ENCODE data around the gene TMEM132C.

DNA sequence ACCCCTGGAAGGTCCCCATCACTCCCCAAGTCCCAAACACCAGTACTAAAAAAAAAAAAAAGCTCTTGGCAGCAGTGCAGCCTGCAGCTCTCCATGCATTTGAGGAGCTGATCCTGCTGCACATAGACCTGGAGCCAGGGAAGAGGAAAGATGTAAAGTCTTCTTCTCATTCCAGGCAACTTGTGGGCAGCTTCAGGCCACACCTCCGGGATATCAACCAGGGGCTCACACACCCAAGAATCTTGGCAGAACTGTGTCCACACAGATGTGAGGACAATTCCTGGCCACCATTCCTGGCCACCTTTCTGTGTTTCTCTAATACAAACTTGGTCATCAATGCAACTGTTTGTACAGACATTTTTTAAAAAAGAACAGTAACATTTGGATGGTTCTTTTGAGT lies 72.7 kb downstream of the TMEM132C start:
- TF ChIP-seq, protein P1, sequence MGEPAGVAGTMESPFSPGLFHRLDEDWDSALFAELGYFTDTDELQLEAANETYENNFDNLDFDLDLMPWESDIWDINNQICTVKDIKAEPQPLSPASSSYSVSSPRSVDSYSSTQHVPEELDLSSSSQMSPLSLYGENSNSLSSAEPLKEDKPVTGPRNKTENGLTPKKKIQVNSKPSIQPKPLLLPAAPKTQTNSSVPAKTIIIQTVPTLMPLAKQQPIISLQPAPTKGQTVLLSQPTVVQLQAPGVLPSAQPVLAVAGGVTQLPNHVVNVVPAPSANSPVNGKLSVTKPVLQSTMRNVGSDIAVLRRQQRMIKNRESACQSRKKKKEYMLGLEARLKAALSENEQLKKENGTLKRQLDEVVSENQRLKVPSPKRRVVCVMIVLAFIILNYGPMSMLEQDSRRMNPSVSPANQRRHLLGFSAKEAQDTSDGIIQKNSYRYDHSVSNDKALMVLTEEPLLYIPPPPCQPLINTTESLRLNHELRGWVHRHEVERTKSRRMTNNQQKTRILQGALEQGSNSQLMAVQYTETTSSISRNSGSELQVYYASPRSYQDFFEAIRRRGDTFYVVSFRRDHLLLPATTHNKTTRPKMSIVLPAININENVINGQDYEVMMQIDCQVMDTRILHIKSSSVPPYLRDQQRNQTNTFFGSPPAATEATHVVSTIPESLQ (CRISPR knock-in tag; IDR thresholded peaks at IDR 0.05) = no peak
- TF ChIP-seq ATF1 (CRISPR knock-in tag; IDR thresholded peaks at IDR 0.05) (no peak), TEAD4 (CRISPR knock-in tag; IDR thresholded peaks at IDR 0.05) (no peak), SP1 (CRISPR knock-in tag; conservative IDR thresholded peaks at IDR 0.05) (no peak), TP53 (CRISPR knock-in tag; IDR thresholded peaks at IDR 0.05) (no peak), IRF2 (CRISPR knock-in tag; IDR thresholded peaks at IDR 0.05; ENCODE audit: borderline replicate concordance, low read depth) (no peak), ZNF219 (CRISPR knock-in tag; IDR thresholded peaks at IDR 0.05; ENCODE audit: borderline replicate concordance) (no peak), NR2C2 (CRISPR knock-in tag; IDR thresholded peaks at IDR 0.05) (no peak)
- TF ChIP-seq, protein P2, sequence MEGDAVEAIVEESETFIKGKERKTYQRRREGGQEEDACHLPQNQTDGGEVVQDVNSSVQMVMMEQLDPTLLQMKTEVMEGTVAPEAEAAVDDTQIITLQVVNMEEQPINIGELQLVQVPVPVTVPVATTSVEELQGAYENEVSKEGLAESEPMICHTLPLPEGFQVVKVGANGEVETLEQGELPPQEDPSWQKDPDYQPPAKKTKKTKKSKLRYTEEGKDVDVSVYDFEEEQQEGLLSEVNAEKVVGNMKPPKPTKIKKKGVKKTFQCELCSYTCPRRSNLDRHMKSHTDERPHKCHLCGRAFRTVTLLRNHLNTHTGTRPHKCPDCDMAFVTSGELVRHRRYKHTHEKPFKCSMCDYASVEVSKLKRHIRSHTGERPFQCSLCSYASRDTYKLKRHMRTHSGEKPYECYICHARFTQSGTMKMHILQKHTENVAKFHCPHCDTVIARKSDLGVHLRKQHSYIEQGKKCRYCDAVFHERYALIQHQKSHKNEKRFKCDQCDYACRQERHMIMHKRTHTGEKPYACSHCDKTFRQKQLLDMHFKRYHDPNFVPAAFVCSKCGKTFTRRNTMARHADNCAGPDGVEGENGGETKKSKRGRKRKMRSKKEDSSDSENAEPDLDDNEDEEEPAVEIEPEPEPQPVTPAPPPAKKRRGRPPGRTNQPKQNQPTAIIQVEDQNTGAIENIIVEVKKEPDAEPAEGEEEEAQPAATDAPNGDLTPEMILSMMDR (IDR thresholded peaks at IDR 0.05) = no peak
- TF ChIP-seq, protein P3, sequence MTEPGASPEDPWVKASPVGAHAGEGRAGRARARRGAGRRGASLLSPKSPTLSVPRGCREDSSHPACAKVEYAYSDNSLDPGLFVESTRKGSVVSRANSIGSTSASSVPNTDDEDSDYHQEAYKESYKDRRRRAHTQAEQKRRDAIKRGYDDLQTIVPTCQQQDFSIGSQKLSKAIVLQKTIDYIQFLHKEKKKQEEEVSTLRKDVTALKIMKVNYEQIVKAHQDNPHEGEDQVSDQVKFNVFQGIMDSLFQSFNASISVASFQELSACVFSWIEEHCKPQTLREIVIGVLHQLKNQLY (CRISPR knock-in tag; IDR thresholded peaks at IDR 0.05) = no peak
- TF ChIP-seq, protein P4, sequence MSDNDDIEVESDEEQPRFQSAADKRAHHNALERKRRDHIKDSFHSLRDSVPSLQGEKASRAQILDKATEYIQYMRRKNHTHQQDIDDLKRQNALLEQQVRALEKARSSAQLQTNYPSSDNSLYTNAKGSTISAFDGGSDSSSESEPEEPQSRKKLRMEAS (CRISPR knock-in tag; IDR thresholded peaks at IDR 0.05) = no peak
- TF ChIP-seq, protein P5, sequence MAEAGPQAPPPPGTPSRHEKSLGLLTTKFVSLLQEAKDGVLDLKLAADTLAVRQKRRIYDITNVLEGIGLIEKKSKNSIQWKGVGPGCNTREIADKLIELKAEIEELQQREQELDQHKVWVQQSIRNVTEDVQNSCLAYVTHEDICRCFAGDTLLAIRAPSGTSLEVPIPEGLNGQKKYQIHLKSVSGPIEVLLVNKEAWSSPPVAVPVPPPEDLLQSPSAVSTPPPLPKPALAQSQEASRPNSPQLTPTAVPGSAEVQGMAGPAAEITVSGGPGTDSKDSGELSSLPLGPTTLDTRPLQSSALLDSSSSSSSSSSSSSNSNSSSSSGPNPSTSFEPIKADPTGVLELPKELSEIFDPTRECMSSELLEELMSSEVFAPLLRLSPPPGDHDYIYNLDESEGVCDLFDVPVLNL (CRISPR knock-in tag; IDR thresholded peaks at IDR 0.05; ENCODE audit: borderline replicate concordance, low read depth) = no peak
- TF ChIP-seq, protein P6, sequence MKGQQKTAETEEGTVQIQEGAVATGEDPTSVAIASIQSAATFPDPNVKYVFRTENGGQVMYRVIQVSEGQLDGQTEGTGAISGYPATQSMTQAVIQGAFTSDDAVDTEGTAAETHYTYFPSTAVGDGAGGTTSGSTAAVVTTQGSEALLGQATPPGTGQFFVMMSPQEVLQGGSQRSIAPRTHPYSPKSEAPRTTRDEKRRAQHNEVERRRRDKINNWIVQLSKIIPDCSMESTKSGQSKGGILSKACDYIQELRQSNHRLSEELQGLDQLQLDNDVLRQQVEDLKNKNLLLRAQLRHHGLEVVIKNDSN (CRISPR knock-in tag; IDR thresholded peaks at IDR 0.05) = no peak
- TF ChIP-seq, protein P7, sequence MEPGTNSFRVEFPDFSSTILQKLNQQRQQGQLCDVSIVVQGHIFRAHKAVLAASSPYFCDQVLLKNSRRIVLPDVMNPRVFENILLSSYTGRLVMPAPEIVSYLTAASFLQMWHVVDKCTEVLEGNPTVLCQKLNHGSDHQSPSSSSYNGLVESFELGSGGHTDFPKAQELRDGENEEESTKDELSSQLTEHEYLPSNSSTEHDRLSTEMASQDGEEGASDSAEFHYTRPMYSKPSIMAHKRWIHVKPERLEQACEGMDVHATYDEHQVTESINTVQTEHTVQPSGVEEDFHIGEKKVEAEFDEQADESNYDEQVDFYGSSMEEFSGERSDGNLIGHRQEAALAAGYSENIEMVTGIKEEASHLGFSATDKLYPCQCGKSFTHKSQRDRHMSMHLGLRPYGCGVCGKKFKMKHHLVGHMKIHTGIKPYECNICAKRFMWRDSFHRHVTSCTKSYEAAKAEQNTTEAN (CRISPR knock-in tag; IDR thresholded peaks at IDR 0.05) = no peak

All from WTC11 (cell line).